Jurkat, Clone E6-1 (cell line): Measurements from ENCODE around the gene DLG4.

Source experiments
- DNase-seq: peaks from one replicate; pipeline ENCODE4 v3.0.0-alpha.2; 2011; ENCODE audit warnings: low read depth, low spot score
- H3K4me3 ChIP-seq: 2 replicates; pipeline ENCODE4 v1.5.1; 2011; ENCODE audit warnings: mild to moderate bottlenecking, low read length, control low read depth, moderate library complexity

DLG4 gene

GRCh38 chr17:7218758-7219157 is 878 bp downstream of the DLG4 start:
- DNase-seq, result no peak
- H3K4me3 ChIP-seq, result peak overlapping the region; percentile 85

GRCh38 chr17:7218166-7218565 is 1.5 kb downstream of the DLG4 start:
- DNase-seq, result no peak
- peak overlapping the region; percentile 47 for H3K4me3 ChIP-seq

GRCh38 chr17:7217113-7217987 is 2.3 kb downstream of the DLG4 start:
- DNase-seq, result peak; percentile 67
- H3K4me3 ChIP-seq, result peak overlapping the region; percentile 47

GRCh38 chr17:7216242-7217112 is 3.2 kb downstream of the DLG4 start:
- DNase-seq, result no peak

GRCh38 chr17:7215652-7216180 is 3.9 kb downstream of the DLG4 start:
- DNase-seq, result no peak
- peak overlapping the region; percentile 49 for H3K4me3 ChIP-seq

More at GRCh38 chr17:7216242-7217112, 3.2 kb downstream of the DLG4 start:
- peak overlapping the region; percentile 47 for H3K4me3 ChIP-seq

- no peak for DNase-seq
- H3K4me3 ChIP-seq, result peak overlapping the region; percentile 49
Measured at GRCh38 chr17:7215136-7215638, 4.4 kb downstream of the DLG4 start.

- H3K4me3 ChIP-seq, result peak overlapping the region; percentile 49
- peak; percentile 99 for DNase-seq
Measured at GRCh38 chr17:7214300-7215135, 5.1 kb downstream of the DLG4 start.

GRCh38 chr17:7213895-7214299 is 5.7 kb downstream of the DLG4 start:
- DNase-seq, result peak; percentile 88
- peak overlapping the region; percentile 46 for H3K4me3 ChIP-seq

- no peak for DNase-seq
- H3K4me3 ChIP-seq, result no peak overlapping the region
Measured at GRCh38 chr17:7211491-7212273, 8.0 kb downstream of the DLG4 start.

GRCh38 chr17:7208754-7209460 is 10.7 kb downstream of the DLG4 start:
- H3K4me3 ChIP-seq, result no peak overlapping the region
- DNase-seq, result no peak

- DNase-seq, result no peak
- no peak overlapping the region for H3K4me3 ChIP-seq
Measured at GRCh38 chr17:7208027-7208571, 11.5 kb downstream of the DLG4 start.

- no peak overlapping the region for H3K4me3 ChIP-seq
- DNase-seq, result no peak
Measured at GRCh38 chr17:7207120-7208001, 12.3 kb downstream of the DLG4 start.

- H3K4me3 ChIP-seq, result peak overlapping the region; percentile 58
- no peak for DNase-seq
Measured at GRCh38 chr17:7205561-7205960, 14.1 kb downstream of the DLG4 start.

GRCh38 chr17:7204828-7205461 is 14.7 kb downstream of the DLG4 start:
- DNase-seq, result peak; percentile 92
- peak overlapping the region; percentile 58 for H3K4me3 ChIP-seq

- peak overlapping the region; percentile 58 for H3K4me3 ChIP-seq
- no peak for DNase-seq
Measured at GRCh38 chr17:7204336-7204735, 15.3 kb downstream of the DLG4 start.

- no peak for DNase-seq
- no peak overlapping the region for H3K4me3 ChIP-seq
Measured at GRCh38 chr17:7203391-7203790, 16.2 kb downstream of the DLG4 start.
